Adrenal gland (tissue), 5 donors: ENCODE results near the gene RAB3IL1.

ENCODE experiments used
- POLR2A ChIP-seq, 2 donors: fragments of 450-650 bp; IDR thresholded peaks; one replicate each; pipeline ENCODE4 v1.6.1; 2017; ENCODE audit warnings: antibody characterized with exemption in 2 of 2, mild to moderate bottlenecking in 2 of 2, moderate library complexity in 1 of 2
- TF ChIP-seq, protein P1 (sequence below), 6 experiments: fragments of 450-650 bp in 4 of 6; fragments of 200-600 bp in 2 of 6; sonication (generic) in 1 of 6; IDR thresholded peaks; 1 replicate in 5 of 6; 2 replicates in 1 of 6; pipeline versions ENCODE4 v1.5.1 to v1.8.0; 2016 to 2021; ENCODE audit warnings: antibody characterized with exemption in 6 of 6, mild to moderate bottlenecking in 2 of 6, moderate library complexity in 1 of 6
- donor health status: DM: no; HTN: no; CAD: no.

GRCh38 chr11:61861634-61862033 is 55.7 kb downstream of the RAB3IL1 start:
- TF ChIP-seq POLR2A (IDR thresholded peaks at IDR 0.05) = no peak
- TF ChIP-seq, protein P1, sequence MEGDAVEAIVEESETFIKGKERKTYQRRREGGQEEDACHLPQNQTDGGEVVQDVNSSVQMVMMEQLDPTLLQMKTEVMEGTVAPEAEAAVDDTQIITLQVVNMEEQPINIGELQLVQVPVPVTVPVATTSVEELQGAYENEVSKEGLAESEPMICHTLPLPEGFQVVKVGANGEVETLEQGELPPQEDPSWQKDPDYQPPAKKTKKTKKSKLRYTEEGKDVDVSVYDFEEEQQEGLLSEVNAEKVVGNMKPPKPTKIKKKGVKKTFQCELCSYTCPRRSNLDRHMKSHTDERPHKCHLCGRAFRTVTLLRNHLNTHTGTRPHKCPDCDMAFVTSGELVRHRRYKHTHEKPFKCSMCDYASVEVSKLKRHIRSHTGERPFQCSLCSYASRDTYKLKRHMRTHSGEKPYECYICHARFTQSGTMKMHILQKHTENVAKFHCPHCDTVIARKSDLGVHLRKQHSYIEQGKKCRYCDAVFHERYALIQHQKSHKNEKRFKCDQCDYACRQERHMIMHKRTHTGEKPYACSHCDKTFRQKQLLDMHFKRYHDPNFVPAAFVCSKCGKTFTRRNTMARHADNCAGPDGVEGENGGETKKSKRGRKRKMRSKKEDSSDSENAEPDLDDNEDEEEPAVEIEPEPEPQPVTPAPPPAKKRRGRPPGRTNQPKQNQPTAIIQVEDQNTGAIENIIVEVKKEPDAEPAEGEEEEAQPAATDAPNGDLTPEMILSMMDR (IDR thresholded peaks at IDR 0.05) = no peak
